GM18519 (cell line): ENCODE results near the gene BCAP31.

Experiments used
- ATAC-seq: cut with Tn5 transposase; IDR thresholded peaks from one replicate; pipeline ENCODE4 v1.9.1; 2021; ENCODE audit warnings: mild to moderate bottlenecking, moderate library complexity; ENCODE audit not compliant: unreplicated experiment, low FRiP score

The BCAP31 gene

GRCh38 chrX:153724252-153725038, at the start of gene BCAP31, which contains the start of gene ABCD1:
BCAP31 (minus strand) TSS chrX:153724387; CDS start chrX:153723244, 1,143 bp downstream.
ABCD1 (plus strand) TSS chrX:153724856; CDS start chrX:153725267, 411 bp downstream.
- ATAC-seq: peak; percentile 47

- ATAC-seq: no peak
Measured at GRCh38 chrX:153773218-153773611, 49.0 kb upstream of the BCAP31 start.

- no peak for ATAC-seq
Measured at GRCh38 chrX:153772316-153773217, 48.4 kb upstream of the BCAP31 start.

GRCh38 chrX:153771415-153772315, 47.5 kb upstream of the BCAP31 start:
- no peak for ATAC-seq

- ATAC-seq: no peak
Measured at GRCh38 chrX:153770601-153771414, 46.6 kb upstream of the BCAP31 start.

- ATAC-seq: no peak
Measured at GRCh38 chrX:153769865-153770600, 45.8 kb upstream of the BCAP31 start.

GRCh38 chrX:153769158-153769864, 45.1 kb upstream of the BCAP31 start:
- ATAC-seq: no peak

GRCh38 chrX:153768311-153769157, 44.3 kb upstream of the BCAP31 start:
- ATAC-seq: no peak

- no peak for ATAC-seq
Measured at GRCh38 chrX:153767674-153768055, 43.5 kb upstream of the BCAP31 start.

- no peak for ATAC-seq
Measured at GRCh38 chrX:153766871-153767673, 42.9 kb upstream of the BCAP31 start.

GRCh38 chrX:153766098-153766817, 42.1 kb upstream of the BCAP31 start:
- ATAC-seq: no peak

GRCh38 chrX:153765138-153766079, 41.2 kb upstream of the BCAP31 start:
- ATAC-seq: no peak

GRCh38 chrX:153764786-153765137, 40.6 kb upstream of the BCAP31 start:
- no peak for ATAC-seq

GRCh38 chrX:153763989-153764755, 40.0 kb upstream of the BCAP31 start, which contains the start of gene PLXNB3:
PLXNB3 (plus strand) TSS chrX:153764249; CDS start chrX:153765536, 1,287 bp downstream.
- ATAC-seq: no peak
